ENCODE data around the gene SLC26A1. TPM values are rescaled to one million over a fixed set of nuclear protein-coding genes. Genes with fewer than 3 reads are reported as not detected.

SLC26A1 gene
- total RNA-seq, 6 experiments from 2014 or later: 9.6 to 30.9 (median 23.0) TPM

Other genes with a start within 250 kb of the SLC26A1 start
- 1 to 10 TPM in 5 of 6 experiments, under 1 TPM in 1; 0.86 to 3.7 (median 2.4) TPM for gene CPLX1, start 167.3 kb downstream of the SLC26A1 start, total RNA-seq
- 10 to 100 TPM; 53.2 to 85.0 (median 64.5) TPM for gene GAK, start 61.1 kb downstream of the SLC26A1 start, total RNA-seq
- 10 to 100 TPM; 22.0 to 31.8 (median 23.6) TPM for gene TMEM175, start 60.9 kb downstream of the SLC26A1 start, total RNA-seq
- 10 to 100 TPM in 1 of 6 experiments, 1 to 10 TPM in 5; 4.6 to 10.5 (median 5.7) TPM for gene DGKQ, start 19.8 kb downstream of the SLC26A1 start, total RNA-seq
- 10 to 100 TPM in 3 of 6 experiments, 1 to 10 TPM in 3; 4.7 to 15.1 (median 11.0) TPM for gene IDUA, start 6.4 kb downstream of the SLC26A1 start, total RNA-seq
- 10 to 100 TPM; 27.9 to 60.1 (median 45.7) TPM for gene FGFRL1, start 18.2 kb upstream of the SLC26A1 start, total RNA-seq
- gene RNF212, start 120.2 kb upstream of the SLC26A1 start, total RNA-seq: 1 to 10 TPM in 1 of 6 experiments, under 1 TPM in 3, not detected in 2; 0.29 to 1.2 (median 0.50) TPM
- gene SPON2, start 179.2 kb upstream of the SLC26A1 start, total RNA-seq: 100 to 1,000 TPM in 3 of 6 experiments, 10 to 100 TPM in 3; 41.9 to 138 (median 99.9) TPM